ENCODE measurements around the gene AGFG2.

The AGFG2 gene

DNA sequence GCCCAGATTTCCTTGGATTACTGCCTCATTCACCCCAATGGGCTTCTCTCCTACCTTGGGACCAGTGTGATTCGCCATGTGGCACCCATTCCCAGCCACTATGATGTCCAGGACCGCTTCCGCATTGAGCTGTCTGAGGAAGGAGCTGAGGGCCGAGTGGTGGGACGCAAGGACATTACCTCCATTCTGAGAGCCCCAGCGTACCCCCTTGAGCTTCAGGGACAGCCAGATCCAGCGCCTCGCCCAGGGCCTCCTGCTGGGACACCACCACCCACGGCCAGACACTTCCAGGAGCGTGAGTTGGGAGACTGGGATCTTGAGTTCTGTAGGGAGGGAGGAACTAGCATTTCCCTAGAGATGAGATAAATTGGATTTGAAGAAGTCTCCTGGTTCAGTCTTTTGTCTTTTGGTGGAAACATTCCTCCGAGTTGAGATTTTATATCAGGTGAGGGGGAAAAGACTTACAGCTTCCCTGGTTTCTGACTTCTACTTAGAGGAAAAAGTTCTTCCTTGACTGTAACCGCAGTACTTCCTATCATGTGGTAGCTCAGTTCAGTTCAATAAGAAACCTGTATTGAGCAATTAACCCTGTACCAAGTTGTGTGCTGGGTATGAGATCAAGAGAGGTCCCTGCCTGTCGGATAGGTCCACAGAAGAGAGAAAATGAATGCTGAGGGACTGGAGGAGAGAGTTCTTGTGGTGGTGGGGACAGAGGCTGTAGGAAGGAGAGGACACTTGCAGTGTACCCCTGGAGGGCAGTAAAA is 74.6 kb downstream of the AGFG2 start:
- DNase-seq: no peak

DNA sequence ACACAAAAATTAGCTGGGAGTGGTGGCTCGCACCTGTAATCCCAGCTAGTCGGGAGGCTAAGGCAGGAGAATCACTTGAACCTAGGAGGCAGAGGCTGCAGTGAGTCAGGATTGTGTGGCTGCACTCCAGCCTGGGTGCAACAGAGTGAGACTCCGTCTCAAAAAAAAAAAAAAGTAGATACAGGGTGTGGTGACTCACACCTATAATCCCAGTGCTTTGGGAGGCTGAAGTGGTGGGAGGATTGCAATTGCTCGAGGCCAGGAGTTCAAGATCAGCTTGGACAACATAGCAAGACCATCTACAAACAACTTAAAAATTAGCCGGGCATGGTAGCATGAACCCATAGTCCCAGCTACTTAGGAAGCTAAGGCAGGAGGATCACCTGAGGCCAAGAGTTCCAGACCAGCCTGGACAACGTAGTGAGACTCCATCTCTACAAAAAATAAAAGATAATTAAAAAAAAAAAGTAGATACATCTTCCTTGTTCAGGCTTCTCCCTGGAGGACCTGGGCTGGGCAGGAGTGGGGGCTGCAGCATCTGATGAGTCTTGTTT is 75.4 kb downstream of the AGFG2 start:
- DNase-seq: no peak
